H1 (cell line): ENCODE data around the gene KLK7. TPM values are rescaled to one million over a fixed set of nuclear protein-coding genes. Genes with fewer than 3 reads are reported as not detected.
A peak's percentile ranks its signal among the peaks of the same experiment; 100 is the strongest.

ENCODE experiments used
- CTCF ChIA-PET: fragments of 300-600 bp; sonication (Branson Sonifier 250); formaldehyde crosslinking; loops from one replicate; lab custom pipeline; 2021; ENCODE audit not compliant: partially characterized antibody; lab: Charles Lee
- POLR2A ChIA-PET: fragments of 300-600 bp; sonication (Branson Sonifier 250); formaldehyde crosslinking; loops from one replicate; lab custom pipeline; 2021; ENCODE audit warnings: inconsistent platforms; ENCODE audit not compliant: partially characterized antibody; lab: Charles Lee
- DNase-seq, 2 experiments: peaks; one replicate each; pipeline versions ENCODE4 v3.0.0 to v3.0.0-alpha.2; 2010 to 2022; ENCODE audit warnings: low spot score in 2 of 2, low read depth in 1 of 2, mixed read lengths in 1 of 2
- FAIRE-seq: peaks from 2 replicates; lab custom pipeline; 2011; peaks lifted over from hg19 to GRCh38; lab: Jason Lieb, UNC
- H2AFZ ChIP-seq: 2 replicates; pipeline ENCODE4 v1.8.1; 2012; ENCODE audit warnings: low read length, inconsistent platforms
- H2AK5ac ChIP-seq: 2 replicates; pipeline ENCODE4 v1.6.1; 2013; ENCODE audit warnings: low read depth, low read length
- H2BK120ac ChIP-seq: replicated peaks from 2 replicates; pipeline ENCODE3; 2013; ENCODE audit warnings: low read depth, low read length, inconsistent platforms
- H2BK12ac ChIP-seq: 2 replicates; pipeline ENCODE4 v1.6.1; 2013; ENCODE audit warnings: low read depth, low read length
- H2BK15ac ChIP-seq: 2 replicates; pipeline ENCODE4 v1.6.1; 2013; ENCODE audit warnings: low read length
- H2BK20ac ChIP-seq: 2 replicates; pipeline ENCODE4 v1.6.1; 2013; ENCODE audit warnings: low read length
- H2BK5ac ChIP-seq: 2 replicates; pipeline ENCODE4 v1.6.1; 2013; ENCODE audit warnings: low read depth, low read length
- H3K14ac ChIP-seq: 2 replicates; pipeline ENCODE4 v1.6.1; 2013; ENCODE audit warnings: inconsistent platforms; ENCODE audit not compliant: insufficient read length
- H3K18ac ChIP-seq: 2 replicates; pipeline ENCODE4 v1.6.1; 2013; ENCODE audit warnings: low read length; ENCODE audit errors: extremely low read depth
- H3K23ac ChIP-seq: 2 replicates; pipeline ENCODE4 v1.6.1; 2013; ENCODE audit warnings: inconsistent platforms; ENCODE audit not compliant: insufficient read length
- H3K23me2 ChIP-seq: 2 replicates; pipeline ENCODE4 v1.6.1; 2013; ENCODE audit warnings: low read depth, low read length
- H3K27ac ChIP-seq: 2 replicates; pipeline ENCODE4 v1.6.1; 2011; ENCODE audit warnings: low read depth, low read length, inconsistent platforms
- H3K27me3 ChIP-seq, 4 experiments: replicated peaks in 1 of 4; 1 replicate in 1 of 4; 2 replicates in 3 of 4; pipeline versions ENCODE4 v1.6.1 to v1.8.1; 2011 to 2013; ENCODE audit warnings: low read length in 3 of 4, mild to moderate bottlenecking in 3 of 4, inconsistent platforms in 2 of 4, mixed read lengths in 2 of 4, moderate library complexity in 1 of 4; ENCODE audit not compliant: control insufficient read depth in 3 of 4, insufficient read depth in 3 of 4; ENCODE audit errors: extremely low read depth in 1 of 4
- H3K36me3 ChIP-seq, 4 experiments: 2 replicates each; pipeline versions ENCODE4 v1.6.1 to v1.8.1; 2011 to 2013; ENCODE audit warnings: mild to moderate bottlenecking in 4 of 4, low read length in 3 of 4, moderate library complexity in 2 of 4, control low read depth in 1 of 4, inconsistent platforms in 1 of 4; ENCODE audit not compliant: insufficient read depth in 4 of 4, control insufficient read depth in 2 of 4
- H3K4ac ChIP-seq: replicated peaks from 2 replicates; pipeline ENCODE3; 2013; ENCODE audit warnings: low read length, low read depth, mixed read lengths, inconsistent platforms; ENCODE audit not compliant: insufficient read length
- H3K4me1 ChIP-seq, 4 experiments: replicated peaks in 1 of 4; 1 replicate in 1 of 4; 2 replicates in 3 of 4; pipeline versions ENCODE4 v1.6.1 to v1.8.1; 2011 to 2013; ENCODE audit warnings: low read length in 3 of 4, inconsistent platforms in 2 of 4, mixed read lengths in 1 of 4; ENCODE audit not compliant: insufficient read depth in 4 of 4, control insufficient read depth in 3 of 4
- H3K4me2 ChIP-seq, 2 experiments: 2 replicates each; pipeline versions ENCODE4 v1.6.1 to v1.8.1; 2011 to 2013; ENCODE audit warnings: low read depth in 2 of 2, low read length in 2 of 2, control low read depth in 1 of 2, inconsistent platforms in 1 of 2, mild to moderate bottlenecking in 1 of 2; ENCODE audit not compliant: insufficient read depth in 1 of 2
- H3K4me3 ChIP-seq, 4 experiments: fragments of 200-600, 300-600 bp in 1 of 4; sonication (generic), shearing (Covaris generic), sonication (Bioruptor Twin) in 1 of 4; 2 replicates each; pipeline versions ENCODE4 v1.5.1 to v1.8.1; 2011 to 2016; ENCODE audit warnings: low read length in 4 of 4, low read depth in 3 of 4, control low read depth in 2 of 4, inconsistent platforms in 2 of 4, mild to moderate bottlenecking in 2 of 4, mixed read lengths in 1 of 4, moderate library complexity in 1 of 4; ENCODE audit not compliant: insufficient read depth in 2 of 4; ENCODE audit errors: extremely low read depth in 1 of 4
- H3K56ac ChIP-seq: replicated peaks from 2 replicates; pipeline ENCODE3; 2013; ENCODE audit warnings: low read depth, mild to moderate bottlenecking, mixed read lengths, low read length, inconsistent platforms; ENCODE audit not compliant: insufficient read length
- H3K79me1 ChIP-seq: 2 replicates; pipeline ENCODE4 v1.6.1; 2013; ENCODE audit warnings: low read depth, low read length, control low read depth
- H3K79me2 ChIP-seq, 2 experiments: 2 replicates each; pipeline versions ENCODE4 v1.6.1 to v1.8.1; 2012 to 2013; ENCODE audit warnings: low read length in 2 of 2, mild to moderate bottlenecking in 2 of 2, inconsistent platforms in 1 of 2; ENCODE audit not compliant: insufficient read depth in 2 of 2, control insufficient read depth in 1 of 2
- H3K9ac ChIP-seq, 4 experiments: replicated peaks in 1 of 4; 1 replicate in 1 of 4; 2 replicates in 3 of 4; pipeline versions ENCODE4 v1.6.1 to v1.8.1; 2011 to 2013; ENCODE audit warnings: low read depth in 3 of 4, low read length in 3 of 4, control low read depth in 2 of 4, mild to moderate bottlenecking in 2 of 4, moderate library complexity in 2 of 4, inconsistent platforms in 1 of 4; ENCODE audit errors: extremely low read depth in 1 of 4
- H3K9me3 ChIP-seq, 2 experiments: 2 replicates each; pipeline versions ENCODE4 v1.6.1 to v1.8.1; 2012 to 2013; ENCODE audit warnings: mild to moderate bottlenecking in 2 of 2, moderate library complexity in 2 of 2, control low read depth in 1 of 2, inconsistent platforms in 1 of 2, low read depth in 1 of 2, low read length in 1 of 2, mixed read lengths in 1 of 2; ENCODE audit not compliant: insufficient read depth in 2 of 2
- H4K20me1 ChIP-seq, 2 experiments: replicated peaks in 1 of 2; 2 replicates each; pipeline versions ENCODE3 to v1.8.1; 2011 to 2013; ENCODE audit warnings: inconsistent platforms in 2 of 2, low read length in 2 of 2, mild to moderate bottlenecking in 1 of 2; ENCODE audit not compliant: insufficient read depth in 2 of 2, control insufficient read depth in 1 of 2
- H4K5ac ChIP-seq: 2 replicates; pipeline ENCODE4 v1.6.1; 2013; ENCODE audit warnings: low read length, low read depth, mixed read lengths, inconsistent platforms; ENCODE audit not compliant: insufficient read length
- H4K8ac ChIP-seq: 2 replicates; pipeline ENCODE4 v1.8.0; 2013; ENCODE audit warnings: mild to moderate bottlenecking, moderate library complexity, low read length, inconsistent platforms; ENCODE audit not compliant: insufficient read depth; ENCODE audit errors: extremely low read depth
- H4K91ac ChIP-seq: replicated peaks from 2 replicates; pipeline ENCODE3; 2013; ENCODE audit warnings: low read length, mixed read lengths, inconsistent platforms; ENCODE audit not compliant: insufficient read length
- HDAC6 ChIP-seq: IDR thresholded peaks from one replicate; pipeline ENCODE4 v1.7.1; 2012; ENCODE audit warnings: low read depth, mild to moderate bottlenecking, inconsistent platforms, low read length, moderate library complexity
- KDM1A ChIP-seq: fragments of 200-600, 300-600 bp; sonication (generic); IDR thresholded peaks from 2 replicates; pipeline ENCODE4 v1.7.1; 2016; ENCODE audit warnings: mild to moderate bottlenecking, low read length, borderline replicate concordance
- WGBS, 2 experiments: shearing (Covaris generic) in 1 of 2; methylation state at CpG; one replicate each; pipeline versions ENCODE4 v1.1.6 to v1.1.7; 2013 to 2015; ENCODE audit warnings: low lambda C conversion rate in 2 of 2, mixed read lengths in 2 of 2, inconsistent platforms in 1 of 2, low coverage in 1 of 2, missing lambda C conversion rate in 1 of 2; ENCODE audit not compliant: insufficient replicate concordance in 2 of 2, insufficient coverage in 1 of 2, insufficient read length in 1 of 2; ENCODE audit errors: extremely low coverage in 1 of 2, missing lambda C conversion rate in 1 of 2; 5-methylcytosine and 5-hydroxymethylcytosine counted together
- polyA plus RNA-seq, 7 experiments: library from polyadenylated mRNA; depleted of rRNA in 3 of 7; stranded (reverse) in 5 of 7; unstranded in 2 of 7; fragments of >200 nt in 5 of 7; fragments of 200-250 nt in 2 of 7; gene quantifications; 1 replicate in 5 of 7; 2 replicates in 1 of 7; 4 replicates in 1 of 7; pipeline versions ENCODE4 v1.2.1 to v1.2.3, GENCODE V29; 2011 to 2013; ENCODE audit warnings: missing spikeins in 2 of 7, mixed read lengths in 2 of 7
- total RNA-seq: library from RNA; stranded (reverse); fragmentation: NEBNext Ultra II Directional; extraction: Animal tissue kit (Norgen Biotek cat#: 25700); gene quantifications from 2 replicates; pipeline ENCODE4 v1.2.1, GENCODE V29; 2021

The KLK7 gene
- total and polyA plus RNA-seq, 2 of the 8 experiments (the other 6 are each of a cell fraction or from before 2014, with no cell fraction given): 0.73 to 1.4 TPM

- peaks cover 4% of the 10 kb centered on the region; the same call in 1 of the 2 replicates for H3K23me2 ChIP-seq
- POLR2A ChIA-PET: interaction anchor here (1.2 kb wide), 1 partner anchor 25 kb away, joined by 4 read pairs; no protein-coding TSS in a partner anchor
- no peak for DNase-seq
Measured at GRCh38 chr19:50947123-50947522, 36.6 kb downstream of the KLK7 start.

More at GRCh38 chr19:50947123-50947522, 36.6 kb downstream of the KLK7 start:
- H3K4me2 ChIP-seq: no peak overlapping the region
- no peaks in the 10 kb centered on the region for H3K36me3 ChIP-seq
- H2BK120ac ChIP-seq: no peak overlapping the region
- H2BK20ac ChIP-seq: no peak overlapping the region
- H3K56ac ChIP-seq: no peak overlapping the region
- no peak overlapping the region for H4K5ac ChIP-seq
- no peak overlapping the region for H2AK5ac ChIP-seq
- H3K9me3 ChIP-seq: no peaks in the 10 kb centered on the region
- no peak overlapping the region for H3K14ac ChIP-seq
- H2AFZ ChIP-seq: no peak overlapping the region
- H2BK12ac ChIP-seq: no peak overlapping the region
- H2BK5ac ChIP-seq: no peak overlapping the region
- TF ChIP-seq KDM1A (peak; percentile 68; the same call in 1 of the 2 replicates), HDAC6 (no peak)
- no peak overlapping the region for H3K18ac ChIP-seq
- H3K27ac ChIP-seq: no peak overlapping the region
- H3K23ac ChIP-seq: no peak overlapping the region
- H3K9ac ChIP-seq: no peak overlapping the region
- no peak overlapping the region for H3K4ac ChIP-seq
- WGBS, 2 experiments: 66% methylated on average over 4 of the region's 4 CpGs; no CpG with 5 or more reads in 1 of the 2 experiments
- H2BK15ac ChIP-seq: no peak overlapping the region
- peaks cover 0 to 2% (median 0%) of the 10 kb centered on the region in 4 experiments; a peak in 1 of 7 replicates for H3K4me1 ChIP-seq
- FAIRE-seq: no peak
- CTCF ChIA-PET: interaction anchor here (1.2 to 3.4 kb wide), 3 partner anchors 70 to 149 kb away, joined by 3 to 14 read pairs (median 12); no protein-coding TSS in a partner anchor
- no peaks in the 10 kb centered on the region for H3K79me2 ChIP-seq
- peaks cover 0 to 3% (median 0%) of the 10 kb centered on the region in 4 experiments; a peak in 1 of 7 replicates for H3K27me3 ChIP-seq
- no peak overlapping the region for H3K4me3 ChIP-seq
- H4K91ac ChIP-seq: no peak overlapping the region
- no peak overlapping the region for H4K8ac ChIP-seq
- H4K20me1 ChIP-seq: no peaks in the 10 kb centered on the region
- no peaks in the 10 kb centered on the region for H3K79me1 ChIP-seq
